OCI-LY3 (cell line): ENCODE data around the gene EFCAB6.

Source experiments
- CTCF ChIP-seq: fragments of 200-600, 300-600 bp; sonication (generic); IDR thresholded peaks from 2 replicates; pipeline ENCODE4 v1.5.1; 2014; ENCODE audit warnings: antibody characterized with exemption, low read length, low read depth
- EZH2phosphoT487 ChIP-seq: fragments of 200-600 bp; shearing (Covaris generic); IDR thresholded peaks from 2 replicates; pipeline ENCODE4 v1.6.1; 2018; ENCODE audit warnings: antibody characterized with exemption, mixed run types, low read depth

GRCh38 chr22:43491177-43491576 lies 320.9 kb downstream of the EFCAB6 start:
- TF ChIP-seq CTCF: no peak
- TF ChIP-seq EZH2phosphoT487: no peak
